H1 (cell line): ENCODE measurements around the gene HEXIM2. TPM values are rescaled to one million over a fixed set of nuclear protein-coding genes. Genes with fewer than 3 reads are reported as not detected.

ENCODE experiments used
- CREB1 ChIP-seq: IDR thresholded peaks from 2 replicates; pipeline ENCODE4 v1.6.1; 2012; ENCODE audit warnings: inconsistent platforms
- HDAC2 ChIP-seq, 2 experiments: fragments of 300-600 bp in 1 of 2; sonication (generic) in 1 of 2; IDR thresholded peaks; 2 replicates each; pipeline ENCODE4 v1.6.1; 2011 to 2012; ENCODE audit warnings: low read depth in 2 of 2, low read length in 2 of 2, mild to moderate bottlenecking in 2 of 2, moderate library complexity in 2 of 2, borderline replicate concordance in 1 of 2, inconsistent platforms in 1 of 2
- PHF8 ChIP-seq: fragments of 200-600 bp; sonication (generic); conservative IDR thresholded peaks from 2 replicates; pipeline ENCODE4 v1.7.1; 2012; ENCODE audit warnings: low read depth, mild to moderate bottlenecking, inconsistent platforms, low read length, moderate library complexity
- RXRA ChIP-seq: IDR thresholded peaks from 2 replicates; pipeline ENCODE4 v1.6.1; 2011; ENCODE audit warnings: low read depth, mild to moderate bottlenecking, low read length, moderate library complexity; ENCODE audit not compliant: insufficient read depth
- SIN3A ChIP-seq, 2 experiments: IDR thresholded peaks in 1 of 2; conservative IDR thresholded peaks in 1 of 2; 2 replicates each; pipeline ENCODE4 v1.6.1; 2011 to 2012; ENCODE audit warnings: low read length in 2 of 2, improper control_type of control experiment in 1 of 2, low read depth in 1 of 2, mild to moderate bottlenecking in 1 of 2
- TAF1 ChIP-seq: IDR thresholded peaks from 2 replicates; pipeline ENCODE4 v1.6.1; 2011; ENCODE audit warnings: mild to moderate bottlenecking, low read depth, low read length
- TBP ChIP-seq: IDR thresholded peaks from 2 replicates; pipeline ENCODE4 v1.6.1; 2011; ENCODE audit warnings: low read depth, low read length, improper control_type of control experiment
- ZNF274 ChIP-seq: IDR thresholded peaks from 2 replicates; pipeline ENCODE4 v1.7.0; 2012; ENCODE audit warnings: low read length, borderline replicate concordance; ENCODE audit errors: extremely low read depth
- polyA plus RNA-seq, 7 experiments: library from polyadenylated mRNA; depleted of rRNA in 3 of 7; stranded (reverse) in 5 of 7; unstranded in 2 of 7; fragments of >200 nt in 5 of 7; fragments of 200-250 nt in 2 of 7; gene quantifications; 1 replicate in 5 of 7; 2 replicates in 1 of 7; 4 replicates in 1 of 7; pipeline versions ENCODE4 v1.2.1 to v1.2.3, GENCODE V29; 2011 to 2013; ENCODE audit warnings: missing spikeins in 2 of 7, mixed read lengths in 2 of 7
- total RNA-seq: library from RNA; stranded (reverse); fragmentation: NEBNext Ultra II Directional; extraction: Animal tissue kit (Norgen Biotek cat#: 25700); gene quantifications from 2 replicates; pipeline ENCODE4 v1.2.1, GENCODE V29; 2021
- TF ChIP-seq, protein P1 (sequence below): fragments of 300-600 bp; sonication (generic); IDR thresholded peaks from 2 replicates; pipeline ENCODE4 v1.7.1; 2012; ENCODE audit warnings: low read length, moderate library complexity, mild to moderate bottlenecking, inconsistent platforms; ENCODE audit not compliant: insufficient replicate concordance

The HEXIM2 gene
- total and polyA plus RNA-seq, 2 of the 8 experiments (the other 6 are each of a cell fraction or from before 2014, with no cell fraction given), result 7.5 to 13.2 TPM

DNA sequence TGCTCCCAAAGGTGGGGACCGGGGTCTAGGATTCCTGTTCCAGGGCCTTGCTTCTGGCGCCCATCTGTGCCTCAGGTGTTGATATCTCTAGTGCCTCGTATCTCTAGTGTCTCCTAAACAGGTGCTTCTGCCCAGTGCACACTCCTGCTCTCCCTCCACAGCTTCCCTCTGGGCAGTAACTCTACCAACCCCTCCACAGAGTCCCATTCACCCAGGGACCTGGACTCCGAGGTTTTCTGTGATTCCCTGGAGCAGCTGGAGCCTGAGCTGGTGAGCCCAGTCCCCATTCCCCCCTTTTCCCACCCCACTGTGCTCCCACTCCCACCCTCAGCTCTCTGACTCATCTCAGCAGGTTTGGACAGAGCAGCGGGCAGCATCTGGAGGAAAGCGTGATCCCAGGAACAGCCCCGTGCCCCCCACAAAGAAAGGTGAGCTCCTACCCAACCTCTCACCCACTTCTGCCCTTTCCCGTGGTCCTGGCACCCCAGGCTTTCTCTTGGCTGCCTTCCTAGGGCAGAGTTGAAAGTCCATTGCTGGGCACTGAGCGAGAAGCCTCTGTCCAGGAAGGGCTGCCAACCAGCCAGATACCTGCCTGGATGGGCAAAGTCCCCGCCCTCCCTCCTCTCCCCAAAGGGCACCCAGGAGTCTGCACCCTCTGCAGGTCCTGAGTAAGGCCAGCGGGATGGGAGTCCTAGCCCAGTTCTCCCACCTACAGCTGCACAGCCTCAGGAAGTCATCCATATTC is 23.9 kb upstream of the HEXIM2 start (continued):
- TF ChIP-seq, protein P1, sequence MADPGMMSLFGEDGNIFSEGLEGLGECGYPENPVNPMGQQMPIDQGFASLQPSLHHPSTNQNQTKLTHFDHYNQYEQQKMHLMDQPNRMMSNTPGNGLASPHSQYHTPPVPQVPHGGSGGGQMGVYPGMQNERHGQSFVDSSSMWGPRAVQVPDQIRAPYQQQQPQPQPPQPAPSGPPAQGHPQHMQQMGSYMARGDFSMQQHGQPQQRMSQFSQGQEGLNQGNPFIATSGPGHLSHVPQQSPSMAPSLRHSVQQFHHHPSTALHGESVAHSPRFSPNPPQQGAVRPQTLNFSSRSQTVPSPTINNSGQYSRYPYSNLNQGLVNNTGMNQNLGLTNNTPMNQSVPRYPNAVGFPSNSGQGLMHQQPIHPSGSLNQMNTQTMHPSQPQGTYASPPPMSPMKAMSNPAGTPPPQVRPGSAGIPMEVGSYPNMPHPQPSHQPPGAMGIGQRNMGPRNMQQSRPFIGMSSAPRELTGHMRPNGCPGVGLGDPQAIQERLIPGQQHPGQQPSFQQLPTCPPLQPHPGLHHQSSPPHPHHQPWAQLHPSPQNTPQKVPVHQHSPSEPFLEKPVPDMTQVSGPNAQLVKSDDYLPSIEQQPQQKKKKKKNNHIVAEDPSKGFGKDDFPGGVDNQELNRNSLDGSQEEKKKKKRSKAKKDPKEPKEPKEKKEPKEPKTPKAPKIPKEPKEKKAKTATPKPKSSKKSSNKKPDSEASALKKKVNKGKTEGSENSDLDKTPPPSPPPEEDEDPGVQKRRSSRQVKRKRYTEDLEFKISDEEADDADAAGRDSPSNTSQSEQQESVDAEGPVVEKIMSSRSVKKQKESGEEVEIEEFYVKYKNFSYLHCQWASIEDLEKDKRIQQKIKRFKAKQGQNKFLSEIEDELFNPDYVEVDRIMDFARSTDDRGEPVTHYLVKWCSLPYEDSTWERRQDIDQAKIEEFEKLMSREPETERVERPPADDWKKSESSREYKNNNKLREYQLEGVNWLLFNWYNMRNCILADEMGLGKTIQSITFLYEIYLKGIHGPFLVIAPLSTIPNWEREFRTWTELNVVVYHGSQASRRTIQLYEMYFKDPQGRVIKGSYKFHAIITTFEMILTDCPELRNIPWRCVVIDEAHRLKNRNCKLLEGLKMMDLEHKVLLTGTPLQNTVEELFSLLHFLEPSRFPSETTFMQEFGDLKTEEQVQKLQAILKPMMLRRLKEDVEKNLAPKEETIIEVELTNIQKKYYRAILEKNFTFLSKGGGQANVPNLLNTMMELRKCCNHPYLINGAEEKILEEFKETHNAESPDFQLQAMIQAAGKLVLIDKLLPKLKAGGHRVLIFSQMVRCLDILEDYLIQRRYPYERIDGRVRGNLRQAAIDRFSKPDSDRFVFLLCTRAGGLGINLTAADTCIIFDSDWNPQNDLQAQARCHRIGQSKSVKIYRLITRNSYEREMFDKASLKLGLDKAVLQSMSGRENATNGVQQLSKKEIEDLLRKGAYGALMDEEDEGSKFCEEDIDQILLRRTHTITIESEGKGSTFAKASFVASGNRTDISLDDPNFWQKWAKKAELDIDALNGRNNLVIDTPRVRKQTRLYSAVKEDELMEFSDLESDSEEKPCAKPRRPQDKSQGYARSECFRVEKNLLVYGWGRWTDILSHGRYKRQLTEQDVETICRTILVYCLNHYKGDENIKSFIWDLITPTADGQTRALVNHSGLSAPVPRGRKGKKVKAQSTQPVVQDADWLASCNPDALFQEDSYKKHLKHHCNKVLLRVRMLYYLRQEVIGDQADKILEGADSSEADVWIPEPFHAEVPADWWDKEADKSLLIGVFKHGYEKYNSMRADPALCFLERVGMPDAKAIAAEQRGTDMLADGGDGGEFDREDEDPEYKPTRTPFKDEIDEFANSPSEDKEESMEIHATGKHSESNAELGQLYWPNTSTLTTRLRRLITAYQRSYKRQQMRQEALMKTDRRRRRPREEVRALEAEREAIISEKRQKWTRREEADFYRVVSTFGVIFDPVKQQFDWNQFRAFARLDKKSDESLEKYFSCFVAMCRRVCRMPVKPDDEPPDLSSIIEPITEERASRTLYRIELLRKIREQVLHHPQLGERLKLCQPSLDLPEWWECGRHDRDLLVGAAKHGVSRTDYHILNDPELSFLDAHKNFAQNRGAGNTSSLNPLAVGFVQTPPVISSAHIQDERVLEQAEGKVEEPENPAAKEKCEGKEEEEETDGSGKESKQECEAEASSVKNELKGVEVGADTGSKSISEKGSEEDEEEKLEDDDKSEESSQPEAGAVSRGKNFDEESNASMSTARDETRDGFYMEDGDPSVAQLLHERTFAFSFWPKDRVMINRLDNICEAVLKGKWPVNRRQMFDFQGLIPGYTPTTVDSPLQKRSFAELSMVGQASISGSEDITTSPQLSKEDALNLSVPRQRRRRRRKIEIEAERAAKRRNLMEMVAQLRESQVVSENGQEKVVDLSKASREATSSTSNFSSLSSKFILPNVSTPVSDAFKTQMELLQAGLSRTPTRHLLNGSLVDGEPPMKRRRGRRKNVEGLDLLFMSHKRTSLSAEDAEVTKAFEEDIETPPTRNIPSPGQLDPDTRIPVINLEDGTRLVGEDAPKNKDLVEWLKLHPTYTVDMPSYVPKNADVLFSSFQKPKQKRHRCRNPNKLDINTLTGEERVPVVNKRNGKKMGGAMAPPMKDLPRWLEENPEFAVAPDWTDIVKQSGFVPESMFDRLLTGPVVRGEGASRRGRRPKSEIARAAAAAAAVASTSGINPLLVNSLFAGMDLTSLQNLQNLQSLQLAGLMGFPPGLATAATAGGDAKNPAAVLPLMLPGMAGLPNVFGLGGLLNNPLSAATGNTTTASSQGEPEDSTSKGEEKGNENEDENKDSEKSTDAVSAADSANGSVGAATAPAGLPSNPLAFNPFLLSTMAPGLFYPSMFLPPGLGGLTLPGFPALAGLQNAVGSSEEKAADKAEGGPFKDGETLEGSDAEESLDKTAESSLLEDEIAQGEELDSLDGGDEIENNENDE, result no peak
- TF ChIP-seq SIN3A (conservative IDR thresholded peaks at IDR 0.05 in 1 of 2, IDR thresholded peaks at IDR 0.05 in 1 of 2; ENCODE audit: low read depth in 1 of 2, low read length in 2 of 2) (no peak), ZNF274 (no peak), RXRA (no peak), TBP (no peak), CREB1 (no peak), HDAC2 (IDR thresholded peaks at IDR 0.05; ENCODE audit: borderline replicate concordance in 1 of 2, low read depth in 2 of 2, low read length in 2 of 2) (no peak), TAF1 (no peak), PHF8 (no peak)
